ENCODE measurements around the gene SLIT3. TPM values are rescaled to one million over a fixed set of nuclear protein-coding genes. Genes with fewer than 3 reads are reported as not detected.

Gene SLIT3
- total and polyA plus RNA-seq, 2 donors (not counting 3 experiments of a cell fraction or from before 2014, with no cell fraction given): 0.90 to 1.0 TPM

- no peak overlapping the region for H3K4me3 ChIP-seq (replicated peaks in 1 of 3; ENCODE audit: insufficient read depth in 1 of 3, low read depth in 1 of 3, low read length in 3 of 3)
- POLR2A ChIA-PET: no interaction called here
- H3K4me1 ChIP-seq (ENCODE audit: control insufficient read depth, extremely low read depth, insufficient read depth, low read length): no peaks in the 10 kb centered on the region
- no peaks in the 10 kb centered on the region for H4K20me1 ChIP-seq (replicated peaks; ENCODE audit: control insufficient read depth, extremely low read depth, insufficient read depth, low read length)
- no peak overlapping the region for H3K4me2 ChIP-seq (ENCODE audit: insufficient read depth, low read length)
- no peaks in the 10 kb centered on the region for H3K36me3 ChIP-seq (ENCODE audit: control insufficient read depth in 2 of 2, extremely low read depth in 1 of 2, insufficient read depth in 2 of 2, low read length in 2 of 2)
- CTCF ChIA-PET: interaction anchor here (0.7 to 1.1 kb wide), 3 partner anchors 241 to 876 kb away, joined by 3 read pairs; no protein-coding TSS in a partner anchor
- H3K9ac ChIP-seq (replicated peaks; ENCODE audit: extremely low read depth, insufficient read depth, low read length): no peak overlapping the region
- H3K9me3 ChIP-seq (replicated peaks; ENCODE audit: control insufficient read depth, insufficient read depth, low read length): no peaks in the 10 kb centered on the region
- intact Hi-C loops (cut with micrococcal nuclease): no loop called here
- no peaks in the 10 kb centered on the region for H3K27me3 ChIP-seq (ENCODE audit: control insufficient read depth in 2 of 2, insufficient read depth in 2 of 2, low read length in 2 of 2)
- no peaks in the 10 kb centered on the region for H3K79me2 ChIP-seq (ENCODE audit: control insufficient read depth, insufficient read depth, low read length)
- no peak overlapping the region for H2AFZ ChIP-seq (ENCODE audit: low read depth, low read length)
- TF ChIP-seq GATA2 (IDR thresholded peaks at IDR 0.05; ENCODE audit: insufficient read depth, insufficient read length, low read depth, low read length) (no peak), JUN (IDR thresholded peaks at IDR 0.05; ENCODE audit: borderline replicate concordance, insufficient read depth, insufficient read length, low read depth) (no peak), FOS (IDR thresholded peaks at IDR 0.05; ENCODE audit: borderline replicate concordance, insufficient read depth, low read length) (no peak), EZH2 (IDR thresholded peaks at IDR 0.05; ENCODE audit: borderline replicate concordance, low read depth, low read length, severe bottlenecking) (no peak), POLR2A (IDR thresholded peaks at IDR 0.05; ENCODE audit: low read depth, low read length) (no peak), MYC (IDR thresholded peaks at IDR 0.05; ENCODE audit: low read depth, low read length) (no peak), CTCF (IDR thresholded peaks at IDR 0.05; ENCODE audit: extremely low read depth in 1 of 2, insufficient read depth in 1 of 2, low read depth in 1 of 2, low read length in 2 of 2) (no peak), POLR2AphosphoS5 (IDR thresholded peaks at IDR 0.05; ENCODE audit: insufficient read depth, low read depth, low read length) (no peak)
- TF ChIP-seq, protein P1, sequence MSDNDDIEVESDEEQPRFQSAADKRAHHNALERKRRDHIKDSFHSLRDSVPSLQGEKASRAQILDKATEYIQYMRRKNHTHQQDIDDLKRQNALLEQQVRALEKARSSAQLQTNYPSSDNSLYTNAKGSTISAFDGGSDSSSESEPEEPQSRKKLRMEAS (IDR thresholded peaks at IDR 0.05; ENCODE audit: insufficient read depth, insufficient read length): no peak
- no peak for DNase-seq (ENCODE audit: low read depth, low spot score)
- dilution Hi-C loops (cut with MboI; ENCODE audit: extremely low pct_ligation_motif_present, low sequenced_read_pairs): no loop called here
- no peaks in the 10 kb centered on the region for H3K9me1 ChIP-seq (replicated peaks; ENCODE audit: control insufficient read depth, extremely low read depth, insufficient read depth, low read length)
- no peak for FAIRE-seq
- no peak overlapping the region for H3K27ac ChIP-seq (ENCODE audit: insufficient read depth, low read depth, low read length)
- no TSS peak for BruUV-seq (replicated peaks)
Measured at GRCh38 chr5:168705321-168705720, 595.6 kb downstream of the SLIT3 start.
